H54 (cell line): Measurements from ENCODE around the gene OCSTAMP.

Experiments
- DNase-seq: peaks from one replicate; pipeline ENCODE4 v3.0.0; 2011; ENCODE audit warnings: low spot score, mixed read lengths; ENCODE audit not compliant: insufficient read length
- FAIRE-seq: peaks from 3 replicates; lab custom pipeline; 2011; peaks lifted over from hg19 to GRCh38; lab: Jason Lieb, UNC
- POLR2A ChIP-seq: IDR thresholded peaks from 2 replicates; pipeline ENCODE4 v1.6.1; 2011; ENCODE audit warnings: low read depth, mild to moderate bottlenecking, low read length

OCSTAMP gene

DNA sequence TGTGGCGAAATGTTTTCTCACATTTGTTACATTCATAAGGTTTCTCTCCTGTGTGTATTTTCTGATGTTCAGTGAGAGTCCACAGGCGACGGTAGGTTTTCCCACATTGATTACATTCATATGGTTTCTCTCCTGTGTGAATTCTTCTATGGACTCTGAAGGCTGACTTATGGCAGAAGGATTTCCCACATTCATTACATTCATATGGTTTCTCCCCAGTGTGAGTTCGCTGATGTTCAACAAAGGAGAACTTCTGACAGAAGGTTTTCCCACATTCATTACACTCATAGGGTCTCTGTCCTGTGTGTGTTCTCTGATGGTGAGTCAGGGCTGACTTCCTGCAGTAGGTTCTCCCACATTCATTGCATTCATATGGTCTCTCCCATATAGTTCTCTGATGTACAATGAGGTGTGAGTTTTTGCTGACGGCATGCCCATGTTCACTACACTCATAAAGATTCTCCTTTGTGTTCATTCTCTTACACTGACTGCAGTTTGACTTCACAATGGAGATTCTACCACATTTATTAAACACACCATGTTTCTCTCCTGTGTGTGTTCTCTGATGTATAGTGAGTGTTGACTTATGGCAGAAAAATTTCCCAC, 49.0 kb downstream of the OCSTAMP start:
- no peak for TF ChIP-seq POLR2A
- no peak for DNase-seq
- no peak for FAIRE-seq

DNA sequence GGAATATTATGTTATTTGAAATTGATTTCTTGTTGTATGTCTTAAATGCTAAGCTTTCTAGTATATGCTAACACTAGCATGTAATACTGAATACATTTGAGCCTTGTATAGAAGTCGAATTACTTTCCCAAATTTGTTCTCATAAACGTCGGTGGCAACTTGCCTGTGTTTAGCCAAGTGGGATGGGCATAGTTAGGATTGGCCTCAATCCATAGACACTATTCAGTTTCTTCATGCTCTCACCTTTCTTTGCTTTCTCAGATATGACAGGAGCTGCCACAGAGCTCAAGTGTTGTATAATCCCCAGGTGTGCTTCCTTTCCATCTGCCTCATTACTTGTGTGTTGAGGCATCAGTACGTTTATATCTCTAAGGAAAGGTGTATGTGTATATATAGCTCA, 56.4 kb downstream of the OCSTAMP start:
- no peak for FAIRE-seq
- TF ChIP-seq POLR2A, result no peak
- DNase-seq, result no peak

DNA sequence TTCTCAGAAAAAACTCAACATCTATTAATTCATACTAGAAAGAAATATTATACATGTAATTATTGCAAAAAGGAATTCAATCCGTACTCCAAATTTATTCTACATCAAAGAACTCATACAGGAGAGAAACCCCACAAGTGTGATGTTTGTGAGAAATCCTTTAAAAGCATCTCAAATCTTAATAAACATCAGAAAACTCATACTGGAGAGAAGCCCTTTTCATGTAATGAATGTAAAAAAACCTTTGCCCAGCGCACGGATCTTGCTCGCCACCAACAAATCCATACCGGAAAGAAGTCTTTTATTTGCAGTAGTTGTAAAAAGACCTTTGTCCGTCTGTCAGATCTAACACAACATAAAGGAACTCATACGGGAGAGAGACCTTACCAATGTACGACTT, 59.1 kb downstream of the OCSTAMP start:
- FAIRE-seq, result no peak
- no peak for TF ChIP-seq POLR2A
- no peak for DNase-seq
